ENCODE measurements around the gene SMAD1. TPM values are rescaled to one million over a fixed set of nuclear protein-coding genes. Genes with fewer than 3 reads are reported as not detected.
"Not testable (repeated sequence)": the region's sequence is repeated elsewhere in the genome, so short reads cannot be mapped to it uniquely, and the experiment has no call there.

SMAD1 gene
- total RNA-seq, 1 donor from 2014 or later, result 40.8 TPM

- H3K4me3 ChIP-seq (ENCODE audit: low read depth, low read length), result no peak overlapping the region
- TF ChIP-seq, protein P1, sequence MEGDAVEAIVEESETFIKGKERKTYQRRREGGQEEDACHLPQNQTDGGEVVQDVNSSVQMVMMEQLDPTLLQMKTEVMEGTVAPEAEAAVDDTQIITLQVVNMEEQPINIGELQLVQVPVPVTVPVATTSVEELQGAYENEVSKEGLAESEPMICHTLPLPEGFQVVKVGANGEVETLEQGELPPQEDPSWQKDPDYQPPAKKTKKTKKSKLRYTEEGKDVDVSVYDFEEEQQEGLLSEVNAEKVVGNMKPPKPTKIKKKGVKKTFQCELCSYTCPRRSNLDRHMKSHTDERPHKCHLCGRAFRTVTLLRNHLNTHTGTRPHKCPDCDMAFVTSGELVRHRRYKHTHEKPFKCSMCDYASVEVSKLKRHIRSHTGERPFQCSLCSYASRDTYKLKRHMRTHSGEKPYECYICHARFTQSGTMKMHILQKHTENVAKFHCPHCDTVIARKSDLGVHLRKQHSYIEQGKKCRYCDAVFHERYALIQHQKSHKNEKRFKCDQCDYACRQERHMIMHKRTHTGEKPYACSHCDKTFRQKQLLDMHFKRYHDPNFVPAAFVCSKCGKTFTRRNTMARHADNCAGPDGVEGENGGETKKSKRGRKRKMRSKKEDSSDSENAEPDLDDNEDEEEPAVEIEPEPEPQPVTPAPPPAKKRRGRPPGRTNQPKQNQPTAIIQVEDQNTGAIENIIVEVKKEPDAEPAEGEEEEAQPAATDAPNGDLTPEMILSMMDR (IDR thresholded peaks at IDR 0.05; ENCODE audit: insufficient read depth, low read length, poor library complexity, severe bottlenecking), result no peak
- DNase-seq (ENCODE audit: low read depth), result no peak
- no peaks in the 10 kb centered on the region for H3K36me3 ChIP-seq (ENCODE audit: control insufficient read depth, insufficient read depth, low read length)
- no peaks in the 10 kb centered on the region for H3K27me3 ChIP-seq (ENCODE audit: control insufficient read depth, insufficient read depth, low read length)
These were observed 84.5 kb downstream of the SMAD1 start for GRCh38 chr4:145566086-145566708.

GRCh38 chr4:145566768-145567167 is 85.1 kb downstream of the SMAD1 start:
- no peak overlapping the region for H3K4me3 ChIP-seq (ENCODE audit: low read depth, low read length)
- no peaks in the 10 kb centered on the region for H3K27me3 ChIP-seq (ENCODE audit: control insufficient read depth, insufficient read depth, low read length)
- no peak for DNase-seq (ENCODE audit: low read depth)
- H3K36me3 ChIP-seq (ENCODE audit: control insufficient read depth, insufficient read depth, low read length), result no peaks in the 10 kb centered on the region
- TF ChIP-seq, protein P1 (IDR thresholded peaks at IDR 0.05; ENCODE audit: insufficient read depth, low read length, poor library complexity, severe bottlenecking), result no peak

GRCh38 chr4:145567516-145567915 is 85.9 kb downstream of the SMAD1 start:
- TF ChIP-seq, protein P1 (IDR thresholded peaks at IDR 0.05; ENCODE audit: insufficient read depth, low read length, poor library complexity, severe bottlenecking), result no peak
- no peak overlapping the region for H3K4me3 ChIP-seq (ENCODE audit: low read depth, low read length)
- no peaks in the 10 kb centered on the region for H3K36me3 ChIP-seq (ENCODE audit: control insufficient read depth, insufficient read depth, low read length)
- no peak for DNase-seq (ENCODE audit: low read depth)
- no peaks in the 10 kb centered on the region for H3K27me3 ChIP-seq (ENCODE audit: control insufficient read depth, insufficient read depth, low read length)

- not testable (repeated sequence) for H3K36me3 ChIP-seq (ENCODE audit: control insufficient read depth, insufficient read depth, low read length); DNase-seq (ENCODE audit: low read depth); H3K27me3 ChIP-seq (ENCODE audit: control insufficient read depth, insufficient read depth, low read length); H3K4me3 ChIP-seq (ENCODE audit: low read depth, low read length)
These were observed 92.9 kb downstream of the SMAD1 start for GRCh38 chr4:145574546-145574945.

- no peak for DNase-seq (ENCODE audit: low read depth)
- TF ChIP-seq, protein P1 (IDR thresholded peaks at IDR 0.05; ENCODE audit: insufficient read depth, low read length, poor library complexity, severe bottlenecking), result no peak
These were observed 99.3 kb downstream of the SMAD1 start for GRCh38 chr4:145580906-145581305.

GRCh38 chr4:145583191-145584055 is 101.8 kb downstream of the SMAD1 start:
- no peak for DNase-seq (ENCODE audit: low read depth)
- TF ChIP-seq, protein P1 (IDR thresholded peaks at IDR 0.05; ENCODE audit: insufficient read depth, low read length, poor library complexity, severe bottlenecking), result no peak

More at GRCh38 chr4:145580906-145581305, 99.3 kb downstream of the SMAD1 start:
- Histone ChIP-seq H3K36me3 (ENCODE audit: control insufficient read depth, insufficient read depth, low read length) (no peaks in the 10 kb centered on the region), H3K27me3 (ENCODE audit: control insufficient read depth, insufficient read depth, low read length) (no peaks in the 10 kb centered on the region), H3K4me3 (ENCODE audit: low read depth, low read length) (no peak overlapping the region)

More at GRCh38 chr4:145583191-145584055, 101.8 kb downstream of the SMAD1 start:
- Histone ChIP-seq H3K36me3 (ENCODE audit: control insufficient read depth, insufficient read depth, low read length) (no peaks in the 10 kb centered on the region), H3K27me3 (ENCODE audit: control insufficient read depth, insufficient read depth, low read length) (no peaks in the 10 kb centered on the region), H3K4me3 (ENCODE audit: low read depth, low read length) (no peak overlapping the region)

Data from kidney epithelial cell (primary cell).